NCI-H2171 treated with DMSO at 0.1 percent for 48 hours (cell line): ENCODE measurements around the gene SUMO3.

Experiments used
- DNase-seq: peaks from one replicate; lab custom pipeline; 2025; lab: John Stamatoyannopoulos, UW

Gene SUMO3

DNA sequence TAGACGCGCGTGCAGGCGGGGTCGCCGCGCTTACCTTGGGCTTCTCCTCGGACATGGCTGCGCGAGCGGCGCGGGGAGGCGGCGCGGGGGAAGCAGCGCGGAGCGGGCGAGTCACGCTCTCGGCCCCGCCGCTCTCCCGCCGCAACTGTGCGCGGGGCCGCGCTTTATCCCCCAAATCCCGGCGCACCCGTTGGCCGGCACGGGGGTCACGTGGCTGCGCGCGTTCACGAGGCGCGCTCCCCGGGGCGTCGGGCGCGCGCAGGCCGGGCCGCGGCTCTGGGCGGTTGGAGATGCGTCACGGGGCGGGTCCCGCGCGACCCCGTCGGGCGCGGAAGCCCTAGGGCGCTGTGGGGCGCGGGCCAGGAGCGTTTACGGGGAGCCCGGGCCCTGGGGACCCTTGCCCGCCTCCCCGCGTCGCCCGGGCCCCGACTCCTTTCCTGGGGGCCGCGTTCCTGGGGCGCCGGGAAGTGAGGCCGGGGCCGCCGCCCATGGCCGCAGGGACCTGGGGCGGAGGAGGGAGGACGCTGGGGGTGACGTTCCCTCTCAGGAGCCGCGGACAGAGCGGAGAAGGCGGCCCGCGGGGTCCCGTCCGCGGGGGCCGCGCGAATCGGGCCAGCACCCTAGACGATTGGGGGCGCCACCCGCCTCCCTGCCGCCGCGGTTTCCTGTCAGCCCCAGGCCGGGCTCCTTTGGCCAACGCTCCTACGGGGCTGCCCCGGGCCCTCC lies at the start of gene SUMO3:
Gene SUMO3, minus strand, starts transcription at position 149 of the 726 bp plus-strand sequence. Its CDS starts 94 bp downstream, at position 55.
- peak; percentile 63 for DNase-seq

DNA sequence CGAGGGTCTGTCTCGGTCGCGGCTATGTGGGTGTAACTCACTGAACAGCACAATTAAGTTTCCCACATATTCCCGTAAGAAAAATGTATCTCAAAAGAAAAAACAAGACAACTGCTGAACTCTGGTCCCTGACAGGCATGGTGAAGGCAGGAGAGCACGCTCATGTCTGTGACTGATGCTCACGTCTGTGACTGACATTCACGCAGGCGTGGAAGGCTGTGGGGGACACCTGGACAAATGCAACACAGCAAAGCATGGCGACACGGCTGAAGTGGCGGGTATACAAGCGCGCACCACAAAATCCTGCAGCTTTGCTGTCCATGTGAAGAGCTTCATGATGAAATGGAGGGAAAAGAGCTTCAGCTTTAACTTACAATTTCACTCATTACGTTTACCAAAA lies 49.6 kb upstream of the SUMO3 start:
- no peak for DNase-seq

DNA sequence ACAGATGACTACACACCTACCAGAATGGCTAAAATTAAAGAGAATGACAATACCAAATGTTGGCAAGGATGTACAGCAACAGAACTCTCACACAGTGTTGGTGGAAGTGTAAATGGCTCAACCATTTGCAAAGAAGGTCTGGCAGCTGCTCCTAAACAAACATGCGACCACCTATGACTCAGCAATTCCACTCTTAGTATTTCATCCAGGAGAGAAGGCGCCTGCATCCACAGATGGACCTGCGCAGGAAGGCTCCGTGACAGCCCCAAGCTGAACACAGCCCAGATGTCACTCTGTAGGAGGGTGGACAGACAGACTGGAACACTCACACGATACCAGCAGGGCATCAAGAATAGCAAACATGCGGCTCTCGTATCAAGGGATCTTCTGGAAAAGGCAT lies 48.9 kb upstream of the SUMO3 start:
- peak; percentile 85 for DNase-seq

DNA sequence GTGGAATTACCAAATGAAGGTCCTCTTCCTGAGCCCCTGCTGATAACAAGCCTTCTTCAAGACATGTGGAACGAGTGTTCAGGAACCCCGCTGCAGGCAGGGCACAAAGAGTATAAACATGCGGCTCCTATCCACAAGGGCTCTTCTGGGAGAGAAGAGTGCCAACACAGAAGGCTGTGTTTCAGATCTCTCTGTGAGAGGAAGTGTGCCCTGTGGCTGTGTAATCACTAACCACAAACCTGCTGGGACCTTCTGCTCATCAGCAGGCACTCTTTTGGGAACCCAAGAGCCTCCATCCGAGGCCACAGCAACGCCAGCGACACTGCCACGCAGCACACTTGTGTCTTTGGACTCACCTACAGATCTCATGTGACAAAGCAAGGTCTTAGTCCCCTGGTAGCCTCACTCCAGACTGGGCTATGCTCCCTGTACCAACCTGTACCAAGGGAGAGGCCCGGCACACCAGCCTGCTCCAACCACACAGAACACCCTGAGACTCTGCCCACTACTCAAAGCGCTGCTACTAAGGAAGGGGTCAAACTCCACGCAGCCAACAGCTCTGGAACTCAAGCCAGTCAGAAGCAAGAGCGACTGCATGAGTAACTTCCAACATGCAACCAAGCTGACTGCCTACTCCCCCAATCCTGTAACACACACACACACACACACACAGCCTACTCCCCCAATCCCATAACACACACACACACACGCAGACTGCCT lies 47.9 kb upstream of the SUMO3 start:
- peak; percentile 11 for DNase-seq

DNA sequence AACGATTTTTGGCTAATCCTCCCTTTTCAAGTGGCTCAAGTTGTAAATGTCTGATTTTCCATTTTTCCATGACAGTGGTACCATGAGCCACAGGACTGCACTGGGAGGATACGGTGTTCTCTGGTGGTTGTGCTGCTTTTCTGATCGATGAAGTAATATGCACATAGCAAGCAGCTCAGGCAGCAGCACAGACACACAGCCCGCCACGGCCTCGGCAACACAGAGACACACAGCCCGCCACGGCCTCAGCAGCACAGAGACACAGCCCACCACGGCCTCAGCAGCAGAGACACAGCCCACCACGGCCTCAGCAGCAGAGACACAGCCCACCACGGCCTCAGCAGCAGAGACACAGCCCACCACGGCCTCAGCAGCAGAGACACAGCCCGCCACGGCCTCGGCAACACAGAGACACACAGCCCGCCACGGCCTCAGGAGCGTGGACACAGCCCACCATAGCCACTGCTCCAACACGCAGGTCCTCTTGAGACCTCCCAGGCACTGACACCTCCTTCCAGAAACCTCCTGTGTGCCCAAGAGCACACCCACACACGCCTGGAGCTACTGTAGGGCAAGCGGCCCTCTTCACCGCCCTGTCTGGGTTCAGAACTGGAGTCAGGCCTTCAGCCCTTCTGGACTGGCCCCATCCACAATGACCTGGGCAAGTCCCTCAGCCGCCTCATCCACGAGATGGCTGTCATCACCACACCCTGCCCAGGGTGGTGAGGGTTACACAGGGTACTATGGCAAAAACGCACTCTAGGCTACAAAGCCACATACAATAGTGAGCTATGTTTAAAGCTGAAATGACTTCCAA lies 45.2 kb upstream of the SUMO3 start:
- DNase-seq: no peak

DNA sequence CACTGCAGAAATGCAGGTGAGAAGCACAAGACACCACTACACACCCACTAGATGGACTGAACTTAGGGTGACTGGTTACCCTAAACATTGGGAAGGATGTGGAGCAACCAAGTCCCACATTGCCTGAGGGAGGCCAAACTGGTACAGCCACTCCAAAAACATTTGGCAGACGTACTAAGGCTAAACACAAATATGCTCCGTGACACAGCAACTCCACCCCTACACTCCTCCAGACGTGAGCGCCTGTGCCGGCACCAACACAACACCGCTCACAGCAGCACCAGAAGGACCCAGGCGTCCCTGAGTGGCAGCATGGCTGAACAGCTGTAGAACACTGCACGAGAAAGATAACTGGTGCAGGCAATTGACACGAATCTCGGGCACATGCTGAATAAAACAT lies 40.9 kb upstream of the SUMO3 start:
- DNase-seq: no peak

DNA sequence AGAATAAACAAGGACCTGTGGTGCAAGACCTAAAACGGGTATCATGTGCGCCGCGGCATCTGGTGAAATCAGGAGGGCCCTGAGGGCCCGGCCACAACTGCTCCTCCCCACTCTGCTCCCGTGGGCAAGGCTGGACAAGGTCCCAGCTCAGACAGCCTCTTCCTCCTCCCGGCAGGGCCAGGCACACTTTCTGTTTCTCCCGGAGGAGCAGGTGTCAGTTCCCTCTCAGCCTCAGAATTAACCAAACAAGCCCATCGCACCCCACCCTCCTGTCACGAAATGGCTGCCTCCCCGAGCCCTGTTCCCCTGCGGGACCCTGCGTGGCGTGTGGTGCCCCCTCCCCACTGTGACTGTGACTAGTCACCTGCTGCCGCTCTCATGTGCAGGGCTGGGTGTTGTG lies 40.4 kb upstream of the SUMO3 start:
- no peak for DNase-seq

DNA sequence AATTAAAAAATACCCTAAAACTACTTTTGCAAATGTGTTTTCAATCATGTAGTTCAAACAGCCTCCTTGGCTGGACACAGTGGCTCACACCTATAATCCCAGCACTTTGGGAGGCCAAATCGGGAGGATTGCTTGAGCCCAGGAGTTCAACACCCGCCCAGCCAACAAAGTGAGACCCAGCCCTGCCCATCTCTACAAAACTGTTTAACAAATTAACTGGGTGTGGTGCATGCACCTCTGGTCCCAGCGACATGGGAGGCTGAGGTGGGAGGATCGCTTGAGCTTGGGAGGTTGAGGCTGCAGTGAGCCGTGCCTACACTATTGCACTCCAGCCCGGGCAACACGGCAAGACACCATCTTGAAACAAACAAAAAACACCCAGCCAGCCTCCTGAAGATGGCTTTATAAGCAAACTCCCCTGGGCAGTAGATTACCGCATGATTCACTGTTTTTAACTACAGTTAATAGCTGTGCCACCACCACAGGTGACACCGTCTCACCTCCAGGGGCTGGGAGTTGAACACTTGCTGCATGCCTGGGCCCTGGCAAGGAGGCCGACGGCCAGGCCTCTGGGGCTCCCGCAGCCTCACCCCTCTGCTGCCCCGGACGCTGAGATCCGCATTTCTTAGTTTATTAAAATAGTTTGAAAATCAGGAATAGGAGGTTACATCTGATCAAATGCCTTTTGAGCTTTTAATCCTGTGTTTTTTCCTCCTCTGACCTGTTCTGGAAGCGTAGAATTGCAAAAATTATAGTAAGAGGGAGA lies 39.4 kb upstream of the SUMO3 start:
- DNase-seq: no peak

DNA sequence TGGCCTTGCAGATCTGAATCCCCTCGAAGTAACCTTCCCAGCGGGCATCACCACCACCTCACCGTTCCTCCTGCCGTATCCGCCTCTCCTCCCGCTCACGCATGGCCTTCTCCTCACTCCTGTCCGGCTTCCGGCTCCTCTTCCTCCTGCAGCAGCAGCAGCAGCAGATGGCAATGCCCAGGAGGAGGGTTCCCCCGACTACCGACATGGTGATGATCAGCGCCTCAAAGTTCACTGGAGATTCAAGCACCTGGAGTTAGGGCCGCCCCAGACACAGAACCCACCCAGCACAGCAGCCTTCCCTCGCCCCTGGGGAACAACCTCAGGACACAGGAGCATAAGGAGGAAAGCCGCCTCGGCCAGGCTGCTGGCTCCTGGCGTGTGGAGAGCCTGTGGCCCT lies 38.3 kb upstream of the SUMO3 start:
- peak; percentile 32 for DNase-seq

DNA sequence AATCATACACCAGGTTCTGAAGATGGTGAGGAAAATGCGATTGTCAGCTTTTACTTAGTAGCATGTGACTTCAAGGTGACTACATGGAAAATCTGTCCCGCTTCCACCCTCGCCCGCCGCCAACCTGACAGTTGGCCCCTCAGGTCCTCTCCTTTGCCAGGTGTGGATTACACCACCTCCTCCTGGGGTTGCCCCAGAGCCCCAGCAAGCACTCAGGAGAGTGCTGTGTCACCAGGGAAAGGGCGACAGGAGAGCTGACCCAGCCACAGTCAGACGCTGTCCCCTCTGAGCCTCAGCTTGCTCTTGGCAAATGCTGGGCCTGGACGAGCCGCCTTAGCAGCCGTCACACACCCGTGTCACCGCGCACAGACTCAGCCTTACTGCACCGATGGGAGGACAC lies 37.7 kb upstream of the SUMO3 start:
- DNase-seq: no peak

DNA sequence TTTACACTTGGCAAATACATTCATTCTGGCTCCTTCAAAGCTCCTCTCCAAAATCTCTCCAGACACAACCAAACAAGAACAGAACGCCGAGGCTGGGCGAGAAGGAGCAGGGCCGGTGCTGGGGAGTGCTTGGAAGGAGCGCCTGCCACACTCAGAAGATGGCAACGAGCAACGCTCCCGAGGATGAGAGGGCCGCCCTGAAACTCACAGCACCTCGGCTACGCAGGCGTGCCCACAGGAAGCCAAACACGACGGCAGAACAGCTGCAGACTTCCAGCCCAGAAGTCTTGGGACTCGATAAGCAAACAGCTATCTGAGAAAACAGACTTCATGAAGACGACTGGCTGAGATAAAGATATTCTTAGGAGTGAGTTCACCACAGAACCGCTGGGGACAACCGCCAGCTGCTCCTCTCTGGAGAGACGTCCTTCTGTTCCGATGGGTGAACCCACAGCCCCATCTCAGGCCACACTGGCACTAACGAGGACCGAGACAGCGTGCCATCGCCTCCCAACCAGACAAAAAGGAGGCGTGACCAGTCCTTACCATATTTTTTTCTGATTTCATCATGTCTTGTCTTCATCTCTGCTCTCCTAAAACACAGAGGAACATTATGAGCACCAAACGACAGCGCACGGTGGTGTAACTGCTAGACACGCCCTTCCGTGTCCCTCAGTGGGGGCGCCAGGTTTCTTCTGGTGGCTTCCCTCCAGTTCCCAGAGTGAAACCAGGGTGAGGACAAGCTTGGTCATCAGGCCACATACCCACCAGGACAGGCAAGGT lies 37.0 kb upstream of the SUMO3 start:
- DNase-seq: no peak

DNA sequence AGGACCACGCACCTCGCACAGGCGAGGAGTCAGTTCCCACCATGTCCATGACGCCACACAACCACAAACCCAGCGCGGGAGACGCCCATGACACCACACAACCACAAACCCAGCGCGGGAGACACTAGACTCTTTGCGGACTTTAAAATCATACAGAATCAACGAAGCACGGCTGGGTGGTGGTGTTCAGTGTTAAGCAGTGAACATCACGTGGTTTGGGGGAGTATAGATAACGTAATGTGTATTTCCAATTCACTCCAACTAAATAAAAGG lies 36.5 kb upstream of the SUMO3 start:
- no peak for DNase-seq

DNA sequence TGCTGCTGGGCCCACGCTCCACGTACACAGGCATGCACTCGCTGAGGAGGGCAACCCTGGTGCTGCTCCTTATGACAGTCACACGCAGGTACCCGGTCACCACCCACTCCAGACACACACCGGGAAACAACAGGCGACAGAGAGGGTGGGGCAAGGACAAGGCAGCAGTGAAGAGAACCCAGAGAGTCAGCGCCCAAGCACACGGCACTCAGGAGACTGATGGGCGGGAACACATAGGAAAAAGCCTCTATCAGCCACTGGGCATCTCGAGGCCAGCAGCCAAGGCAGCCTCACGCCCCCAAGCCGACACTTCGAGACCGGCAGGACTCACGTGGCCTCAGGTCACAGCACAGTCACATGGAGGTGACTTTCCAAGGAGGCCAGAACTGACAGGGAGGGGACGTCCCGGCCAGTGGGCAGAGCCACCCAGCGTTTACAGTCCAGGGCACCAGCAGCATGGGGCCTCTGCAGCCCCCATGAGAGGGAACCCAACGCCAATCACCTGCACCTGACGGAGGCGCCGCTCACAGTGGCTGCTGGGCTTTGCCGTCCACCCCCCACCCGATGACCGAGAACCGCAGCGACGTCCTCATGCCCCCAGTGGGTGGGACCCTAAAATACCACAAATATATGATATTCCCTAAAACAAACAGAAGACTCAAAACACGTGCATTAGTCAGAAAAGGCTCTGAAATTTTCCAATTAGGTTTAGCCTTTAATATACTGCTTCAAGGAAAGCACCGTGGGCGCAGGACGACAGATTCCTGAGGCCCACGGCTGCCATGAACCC lies 35.9 kb upstream of the SUMO3 start:
- DNase-seq: no peak

DNA sequence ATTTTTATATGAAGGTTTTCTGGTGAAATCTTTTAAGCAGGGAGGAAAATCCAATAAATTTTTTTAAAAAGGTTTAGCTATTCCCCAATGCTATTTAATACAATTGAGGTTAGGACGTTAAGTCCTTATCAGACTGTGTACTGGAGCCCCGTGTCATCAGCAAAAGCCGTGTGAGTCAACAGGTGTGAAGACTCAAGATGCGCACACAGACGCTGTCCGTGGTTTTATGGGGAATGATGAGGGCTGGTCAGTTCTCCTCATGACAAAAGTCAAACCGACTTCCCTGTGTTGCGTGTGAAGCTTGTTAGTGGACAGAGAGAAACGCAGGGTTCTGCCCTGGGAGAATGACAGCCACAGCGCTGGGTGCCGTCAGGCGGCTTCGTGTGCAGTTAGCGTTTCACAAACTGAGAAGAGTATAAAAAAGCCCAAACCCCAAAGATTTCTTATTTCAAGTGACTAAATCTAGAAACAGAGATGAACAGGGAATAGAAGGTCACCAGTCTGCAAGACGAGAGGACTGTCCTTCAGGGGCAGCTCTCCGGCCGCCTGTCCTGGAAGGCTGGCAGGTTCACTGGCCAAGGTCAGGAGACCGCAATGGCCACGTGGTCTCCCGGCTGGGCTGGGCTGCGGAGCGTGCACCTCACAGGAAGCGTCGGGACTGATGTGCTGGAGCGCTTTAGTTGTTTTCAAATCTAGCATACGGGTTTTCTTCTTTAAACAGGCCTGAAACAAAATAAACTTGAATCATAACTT lies 33.2 kb upstream of the SUMO3 start:
- DNase-seq: no peak

DNA sequence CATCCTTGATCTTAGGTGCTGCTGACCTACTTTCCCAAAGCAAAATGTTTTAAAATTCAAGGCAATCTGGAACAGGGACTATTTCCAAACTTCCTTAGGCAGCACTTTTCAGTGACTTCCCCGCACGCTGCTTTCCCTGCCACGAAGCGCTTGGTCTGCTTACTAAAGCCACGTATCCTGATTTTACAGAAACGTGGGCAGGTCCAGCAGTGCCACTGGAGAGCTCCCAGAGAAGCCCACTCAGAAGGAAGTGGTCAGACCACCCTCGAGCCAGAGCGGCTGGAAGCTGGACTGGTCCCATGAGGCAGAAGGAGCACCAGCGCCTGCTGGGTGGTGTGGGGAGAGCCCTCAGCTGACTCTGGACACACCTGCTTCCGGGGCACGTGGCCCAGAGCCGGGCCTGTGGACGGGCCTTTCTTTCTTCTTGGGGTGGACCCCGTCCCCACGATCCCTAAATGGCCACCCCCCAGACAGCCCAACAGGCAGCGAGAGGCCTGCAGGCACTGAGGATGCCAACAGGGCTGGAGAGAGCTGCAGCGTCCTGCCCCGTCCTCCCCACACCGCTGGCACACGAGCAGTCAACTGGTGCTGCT lies 32.4 kb upstream of the SUMO3 start:
- DNase-seq: no peak

DNA sequence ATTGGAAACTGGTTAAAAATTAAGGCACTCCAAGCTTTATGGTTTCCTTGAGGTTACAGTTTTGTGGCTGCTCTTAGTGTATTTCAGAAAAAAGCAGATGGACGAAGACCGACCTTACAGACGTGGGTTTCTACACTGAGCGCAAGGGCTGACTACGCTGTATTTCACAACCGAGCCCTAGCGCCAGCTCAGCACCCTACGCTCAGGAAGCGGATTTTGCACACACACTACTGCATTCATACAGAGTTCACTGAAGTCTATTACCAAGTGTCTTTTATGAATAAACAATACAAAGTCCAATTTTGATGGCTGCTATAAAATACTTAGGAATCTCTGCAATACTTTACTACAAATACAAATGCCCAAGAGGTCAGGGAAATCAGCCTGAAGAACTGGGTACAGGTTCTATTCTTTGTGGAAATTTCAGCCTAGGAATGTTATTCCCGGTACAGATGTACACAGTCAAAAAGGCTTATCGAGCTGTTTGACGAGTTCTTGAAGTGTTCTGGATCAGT lies 31.8 kb upstream of the SUMO3 start:
- no peak for DNase-seq

DNA sequence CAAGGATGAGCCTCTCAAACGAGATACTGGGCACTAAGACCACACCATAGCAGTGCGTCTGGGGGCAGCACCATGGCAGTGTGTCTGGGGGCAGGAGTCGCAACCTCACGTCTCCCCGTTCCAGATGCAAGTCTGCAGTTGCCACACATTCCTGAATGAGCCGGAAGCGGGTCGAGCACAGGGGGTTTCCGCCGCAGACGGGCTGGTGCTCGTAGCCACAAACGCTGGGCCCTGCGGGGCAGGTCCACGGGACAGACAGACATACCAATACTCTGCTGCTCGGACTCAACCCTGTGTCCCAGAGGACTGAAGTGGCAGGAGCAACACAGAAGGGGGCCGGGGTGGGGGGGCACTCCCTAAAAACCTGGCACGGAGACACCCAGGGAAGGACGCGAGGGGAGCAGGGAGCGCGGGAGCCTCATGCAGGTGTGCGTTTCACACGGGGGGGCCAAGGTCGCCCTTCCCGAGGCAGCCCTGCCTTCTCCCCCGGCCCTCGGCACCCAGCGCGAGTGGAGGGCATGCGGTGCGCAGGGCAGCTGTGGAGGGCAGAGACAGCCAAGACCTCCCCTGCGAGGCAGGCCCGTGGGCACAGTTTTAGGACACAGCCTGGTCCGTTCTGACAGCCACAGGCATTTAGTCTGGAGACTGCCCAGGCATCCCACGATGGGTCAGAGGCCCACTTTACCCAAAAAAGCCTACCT lies 31.1 kb upstream of the SUMO3 start:
- no peak for DNase-seq

DNA sequence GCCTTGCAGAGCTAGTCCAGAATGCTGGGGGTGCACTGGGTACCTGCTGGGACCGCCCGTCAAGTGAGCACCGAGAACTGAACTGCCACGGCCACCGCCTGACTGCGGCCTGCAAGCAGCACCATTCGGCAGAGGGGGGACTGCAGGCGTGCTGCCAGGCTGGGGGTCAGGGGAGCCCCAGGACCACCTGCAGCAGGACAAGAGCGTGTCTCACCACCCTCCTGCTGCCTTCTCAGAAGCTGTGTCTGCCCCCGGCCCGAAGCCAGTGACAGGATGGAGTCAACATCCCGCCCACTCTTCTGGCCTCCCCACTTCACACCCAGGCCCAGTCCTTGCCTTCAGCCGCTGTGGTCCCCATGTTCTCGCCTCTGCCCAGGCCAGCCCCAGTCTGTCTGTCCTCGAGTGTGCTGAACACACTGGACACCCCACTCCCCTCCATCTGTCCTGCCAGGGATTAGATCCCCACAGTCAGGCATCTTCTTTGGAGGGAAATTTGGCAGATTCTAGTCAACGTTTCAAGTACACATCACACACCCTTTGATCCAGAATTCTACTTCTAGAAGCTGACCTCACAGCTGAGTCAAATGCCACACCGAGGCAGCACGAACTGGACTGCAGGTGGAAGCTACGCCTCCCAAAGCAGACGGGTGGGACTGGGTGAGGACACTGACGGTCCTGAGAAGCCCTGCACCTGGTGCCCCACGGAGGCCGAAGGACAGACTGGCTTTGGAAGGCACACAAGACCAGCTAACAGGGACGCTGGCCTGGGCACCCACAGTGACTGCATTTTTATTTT lies 29.6 kb upstream of the SUMO3 start:
- DNase-seq: no peak
